Sigmoid colon (tissue), 7 donors: ENCODE measurements around the gene CENPU. TPM values are rescaled to one million over a fixed set of nuclear protein-coding genes. Genes with fewer than 3 reads are reported as not detected.

Experiments used
- DNase-seq: peaks from one replicate; pipeline ENCODE4 v3.0.0-alpha.2; 2019
- H3K27ac ChIP-seq, 4 donors: fragments of 200-600 bp; sonication (generic); one replicate each; pipeline ENCODE4 v1.5.1; 2016 to 2019; ENCODE audit warnings: mild to moderate bottlenecking in 1 of 4
- H3K27me3 ChIP-seq, 3 donors: fragments of 200-600 bp; sonication (generic); one replicate each; pipeline ENCODE4 v1.5.1; 2019; ENCODE audit warnings: mild to moderate bottlenecking in 1 of 3
- H3K36me3 ChIP-seq, 4 donors: fragments of 200-600 bp; sonication (generic); one replicate each; pipeline ENCODE4 v1.5.1; 2016 to 2019
- H3K4me1 ChIP-seq, 4 donors: fragments of 200-600 bp; sonication (generic); one replicate each; pipeline ENCODE4 v1.5.1; 2017 to 2019
- H3K4me3 ChIP-seq, 4 donors: fragments of 200-600 bp; sonication (generic); one replicate each; pipeline ENCODE4 v1.5.1; 2017 to 2019; ENCODE audit warnings: mild to moderate bottlenecking in 2 of 4, moderate library complexity in 1 of 4
- H3K9me3 ChIP-seq, 4 donors: fragments of 200-600 bp in 3 of 4; sonication (generic) in 3 of 4; one replicate each; pipeline versions ENCODE4 v1.5.1 to v1.6.1; 2013 to 2019
- CTCF ChIP-seq, 4 experiments: fragments of 450-650 bp in 3 of 4; fragments of 200-600 bp in 1 of 4; IDR thresholded peaks; one replicate each; pipeline ENCODE4 v1.5.1; 2016 to 2019; ENCODE audit warnings: antibody characterized with exemption in 4 of 4, mild to moderate bottlenecking in 3 of 4, moderate library complexity in 2 of 4
- EP300 ChIP-seq, 4 donors: sonication (generic); formaldehyde crosslinking; IDR thresholded peaks; one replicate each; pipeline ENCODE4 v1.6.1; 2017; ENCODE audit warnings: antibody characterized with exemption in 4 of 4
- POLR2A ChIP-seq, 2 donors: fragments of 450-650 bp; IDR thresholded peaks; one replicate each; pipeline ENCODE4 v1.6.1; 2016; ENCODE audit warnings: antibody characterized with exemption in 2 of 2, mild to moderate bottlenecking in 2 of 2, moderate library complexity in 2 of 2
- POLR2AphosphoS5 ChIP-seq, 4 donors: sonication (generic); formaldehyde crosslinking; IDR thresholded peaks; one replicate each; pipeline ENCODE4 v1.6.1; 2017; ENCODE audit warnings: antibody characterized with exemption in 4 of 4
- WGBS, 2 donors: extraction: QIAGEN DNeasy Blood & Tissue Kit; methylation state at CpG; one replicate each; pipeline ENCODE4 v1.1.7; 2013; 5-methylcytosine and 5-hydroxymethylcytosine counted together
- intact Hi-C: fragments of 100-400 bp; cut with DNase I; formaldehyde crosslinking; loops from one replicate; pipeline ENCODE4 v1.15.1; 2023
- polyA plus RNA-seq, 3 donors: library from polyadenylated mRNA; stranded (reverse); fragments of 200-250 nt; gene quantifications; one replicate each; pipeline ENCODE4 v1.2.3, GENCODE V29; 2013
- total RNA-seq, 4 donors: library from RNA; depleted of rRNA; stranded (reverse); fragments of >200 nt; gene quantifications; one replicate each; pipeline ENCODE4 v1.1.0, GENCODE V29; 2016
- donor health status: healthy with polysubstance abuse.
- donor health status: Bipolar disorder and iron deficiency.
- donor health status: healthy.

Gene CENPU
- total and polyA plus RNA-seq, 7 donors = 0.95 to 14.4 (median 2.8) TPM; not detected in 1

GRCh38 chr4:184776821-184777220 is 42.9 kb upstream of the CENPU start:
- TF ChIP-seq POLR2A (IDR thresholded peaks at IDR 0.05) (no peak), CTCF (IDR thresholded peaks at IDR 0.05) (no peak), EP300 (IDR thresholded peaks at IDR 0.05) (no peak), POLR2AphosphoS5 (IDR thresholded peaks at IDR 0.05) (no peak)
- Histone ChIP-seq H3K4me3 (no peak overlapping the region), H3K9me3 (no peaks in the 10 kb centered on the region), H3K4me1 (no peaks in the 10 kb centered on the region), H3K27ac (no peak overlapping the region), H3K27me3 (no peaks in the 10 kb centered on the region), H3K36me3 (peaks cover 0 to 80% (median 11%) of the 10 kb centered on the region in 4 donors)
- no peak for DNase-seq
- intact Hi-C loops = no loop called here
- 47 to 82% methylated on average over 5 of the region's 5 CpGs for WGBS, 2 donors

GRCh38 chr4:184775854-184776555 is 42.1 kb upstream of the CENPU start:
- H3K27me3 ChIP-seq = no peaks in the 10 kb centered on the region
- DNase-seq = no peak
- no peak overlapping the region for H3K4me3 ChIP-seq
- no peak overlapping the region for H3K27ac ChIP-seq
- no peaks in the 10 kb centered on the region for H3K4me1 ChIP-seq
- no peak for TF ChIP-seq EP300 (IDR thresholded peaks at IDR 0.05)
- TF ChIP-seq CTCF (IDR thresholded peaks at IDR 0.05) = no peak
- no peak for TF ChIP-seq POLR2AphosphoS5 (IDR thresholded peaks at IDR 0.05)
- no peak for TF ChIP-seq POLR2A (IDR thresholded peaks at IDR 0.05)
- WGBS, 2 donors = 93 to 95% methylated on average over 13 of the region's 13 CpGs
- H3K36me3 ChIP-seq = peaks cover 0 to 84% (median 11%) of the 10 kb centered on the region in 4 donors
- intact Hi-C loops = no loop called here
- no peaks in the 10 kb centered on the region for H3K9me3 ChIP-seq

- no peaks in the 10 kb centered on the region for H3K27me3 ChIP-seq
- H3K4me1 ChIP-seq = no peaks in the 10 kb centered on the region
- TF ChIP-seq EP300 (IDR thresholded peaks at IDR 0.05) = no peak
- TF ChIP-seq POLR2A (IDR thresholded peaks at IDR 0.05) = no peak
- TF ChIP-seq POLR2AphosphoS5 (IDR thresholded peaks at IDR 0.05) = no peak
- TF ChIP-seq CTCF (IDR thresholded peaks at IDR 0.05) = no peak
- 96% methylated on average over 7 of the region's 7 CpGs for WGBS, 2 donors
- no peak overlapping the region for H3K4me3 ChIP-seq
- H3K36me3 ChIP-seq = peaks cover 0 to 84% (median 14%) of the 10 kb centered on the region in 4 donors
- intact Hi-C loops = no loop called here
- H3K27ac ChIP-seq = no peak overlapping the region
- H3K9me3 ChIP-seq = no peaks in the 10 kb centered on the region
- DNase-seq = no peak
Observed at GRCh38 chr4:184774152-184774551, 40.3 kb upstream of the CENPU start.

- no peak for DNase-seq
- WGBS, 2 donors = 92 to 95% methylated on average over 1 of the region's 1 CpG
- intact Hi-C loops = no loop called here
- Histone ChIP-seq H3K9me3 (no peaks in the 10 kb centered on the region), H3K4me1 (no peaks in the 10 kb centered on the region), H3K27ac (no peak overlapping the region), H3K4me3 (no peak overlapping the region), H3K36me3 (peaks cover 9 to 82% (median 24%) of the 10 kb centered on the region in 4 donors), H3K27me3 (no peaks in the 10 kb centered on the region)
- TF ChIP-seq EP300 (IDR thresholded peaks at IDR 0.05) (no peak), POLR2A (IDR thresholded peaks at IDR 0.05) (no peak), CTCF (IDR thresholded peaks at IDR 0.05) (no peak), POLR2AphosphoS5 (IDR thresholded peaks at IDR 0.05) (no peak)
Observed at GRCh38 chr4:184771416-184771815, 37.5 kb upstream of the CENPU start.
